Activated CD8-positive, alpha-beta memory T cell treated with anti-CD3 and anti-CD28 coated beads for 24 hours (primary cell): ENCODE data around the gene HOXB3.
"Not testable (repeated sequence)": the region's sequence is repeated elsewhere in the genome, so short reads cannot be mapped to it uniquely, and the experiment has no call there.

ENCODE experiments used
- DNase-seq: peaks from one replicate; pipeline ENCODE4 v3.0.0-alpha.2; 2020

The HOXB3 gene

DNA sequence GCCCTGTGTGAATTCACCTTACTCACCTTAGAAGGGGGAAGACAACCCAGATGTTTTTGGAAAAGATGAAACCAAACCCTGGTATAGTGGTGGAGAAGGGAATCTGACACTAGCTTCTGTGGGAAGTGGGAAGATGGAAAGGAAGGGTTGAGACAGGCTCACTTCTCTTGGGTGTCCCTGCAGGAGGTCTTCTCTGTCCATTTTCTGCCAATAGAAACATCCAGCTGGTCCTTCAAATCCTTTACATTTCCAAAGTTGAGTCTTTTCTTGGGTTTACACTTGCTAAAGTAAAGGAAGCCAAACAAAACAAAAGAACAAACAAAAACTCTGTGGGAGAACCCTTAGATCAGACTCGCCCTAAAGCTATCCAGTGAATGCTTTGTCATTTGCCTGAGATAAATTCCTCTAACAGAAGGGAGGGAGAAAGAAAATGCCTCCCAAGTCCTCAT is 69.4 kb downstream of the HOXB3 start:
- DNase-seq: no peak

- DNase-seq: no peak
Measured at GRCh38 chr17:48519427-48519826, 70.6 kb downstream of the HOXB3 start.

DNA sequence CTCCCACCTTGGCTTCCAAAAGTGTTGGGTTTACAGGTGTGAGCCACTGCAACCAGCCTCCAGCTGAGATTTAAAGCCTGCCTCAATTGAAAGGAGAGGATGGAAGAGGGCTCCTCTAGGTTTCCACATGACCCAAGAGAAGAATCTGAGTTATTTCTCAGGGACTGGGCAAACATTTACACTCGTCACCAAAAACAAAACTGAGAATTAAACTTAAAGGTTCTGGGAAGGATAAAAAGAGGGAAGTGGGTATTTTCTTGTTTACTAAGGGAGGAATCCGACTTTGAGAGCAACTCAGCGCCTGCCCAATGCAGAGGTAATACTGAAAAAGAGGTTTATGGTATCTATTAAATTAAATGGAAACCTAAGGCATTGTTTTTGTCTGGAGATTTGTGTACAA is 72.6 kb downstream of the HOXB3 start:
- DNase-seq: no peak

DNA sequence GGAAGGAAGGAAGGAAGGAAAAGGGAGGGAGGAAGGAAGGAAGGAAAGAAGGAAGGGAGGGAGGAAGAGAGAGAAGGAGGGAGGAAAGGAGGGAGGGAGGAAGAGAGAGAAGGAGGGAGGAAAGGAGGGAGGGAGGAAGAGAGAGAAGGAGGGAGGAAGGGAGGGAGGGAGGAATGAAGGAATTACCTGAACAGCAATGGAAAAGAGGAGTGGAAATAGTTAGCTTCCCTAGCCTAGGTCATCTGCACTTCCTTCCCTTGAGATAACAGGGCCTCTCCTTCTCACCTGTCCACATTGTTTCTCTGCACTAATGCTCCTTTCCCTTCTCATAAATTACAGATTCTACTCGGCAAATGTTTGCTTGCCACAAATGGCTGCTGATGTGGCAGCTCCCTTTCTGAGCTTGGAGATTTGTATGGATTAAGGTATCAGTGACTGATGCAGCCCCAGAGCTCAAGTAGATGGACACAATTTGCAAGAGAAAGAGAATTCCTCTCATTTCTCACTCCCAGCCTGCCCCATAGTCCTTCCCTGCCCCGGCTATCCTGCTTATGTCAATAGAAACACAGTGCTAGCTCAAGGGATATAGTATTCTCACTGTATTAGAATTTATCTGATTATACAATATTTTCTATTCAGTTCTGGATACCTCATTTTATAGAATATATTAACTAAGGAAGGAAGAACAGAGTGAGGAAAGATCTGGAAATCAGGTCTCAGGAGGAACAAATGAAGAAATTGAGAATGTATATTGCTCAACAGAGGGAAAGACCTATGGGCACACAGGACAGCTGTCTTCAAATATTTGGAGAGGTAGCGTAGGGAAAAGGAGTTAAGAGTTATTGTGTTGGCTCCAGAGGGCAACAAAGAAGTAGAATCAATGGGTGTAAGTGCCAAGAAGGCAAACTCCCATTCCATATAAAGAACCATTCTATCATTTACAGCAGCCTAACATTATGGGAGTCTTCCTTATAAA is 73.8 kb downstream of the HOXB3 start:
- no peak for DNase-seq

- no peak for DNase-seq
Measured at GRCh38 chr17:48514477-48514876, 75.6 kb downstream of the HOXB3 start.

DNA sequence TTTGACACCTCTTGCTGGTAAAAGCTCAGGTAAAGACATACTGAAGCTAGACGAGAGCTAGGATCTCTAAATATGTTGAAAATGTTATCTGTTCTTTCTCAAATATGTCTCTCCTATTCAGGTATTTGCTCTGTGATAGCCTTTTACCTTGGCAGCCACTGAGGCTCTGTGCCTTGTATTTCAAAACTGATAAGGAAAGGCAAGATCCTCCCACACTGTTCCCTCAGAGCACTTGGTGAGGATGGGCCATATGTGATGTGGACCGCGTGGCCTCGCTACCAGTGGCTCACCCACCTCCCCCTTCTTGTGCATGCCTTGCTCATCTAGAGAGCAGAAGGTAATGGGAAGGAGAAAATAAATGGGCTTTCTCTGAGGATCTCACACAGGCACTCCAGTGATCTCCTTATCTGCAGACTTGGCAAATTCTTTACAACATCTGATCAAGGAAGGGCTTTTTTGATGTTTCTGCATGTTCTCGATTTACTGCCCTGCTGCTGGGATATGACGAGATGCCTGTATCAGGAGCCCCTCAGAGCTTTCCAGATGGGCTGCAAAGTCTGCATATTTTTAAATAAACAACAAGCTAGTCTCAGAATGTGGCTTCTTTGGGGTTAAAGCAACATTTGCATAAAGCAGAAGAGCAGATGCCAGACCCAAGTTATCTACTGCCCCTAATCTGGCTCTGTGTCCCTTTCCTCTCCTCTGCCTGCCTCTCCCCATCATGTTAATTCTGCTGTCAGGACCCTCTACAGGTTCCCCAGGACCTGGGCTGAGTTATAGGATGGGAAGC is 76.2 kb downstream of the HOXB3 start:
- DNase-seq: no peak

GRCh38 chr17:48513097-48513496 is 76.9 kb downstream of the HOXB3 start:
- no peak for DNase-seq

GRCh38 chr17:48510761-48511604 is 79.1 kb downstream of the HOXB3 start:
- peak; percentile 62 for DNase-seq

DNA sequence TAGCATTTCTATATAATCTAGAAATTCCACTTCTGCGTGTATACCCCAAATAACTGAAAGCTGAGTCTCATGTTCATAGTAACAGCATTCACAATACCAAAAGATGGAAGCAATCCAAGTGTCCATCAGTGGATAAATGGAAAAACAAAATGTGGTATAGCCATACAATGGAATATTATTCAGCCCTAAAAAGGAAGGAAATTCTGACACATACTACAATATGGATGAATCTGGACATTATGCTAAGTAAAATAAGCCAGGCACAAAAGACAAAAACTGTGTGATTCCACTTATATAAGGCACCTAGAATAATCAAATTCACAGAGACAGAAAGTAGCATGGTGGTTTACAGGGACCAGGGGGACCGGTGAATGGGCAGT is 79.7 kb downstream of the HOXB3 start:
- no peak for DNase-seq

GRCh38 chr17:48509708-48510107 is 80.3 kb downstream of the HOXB3 start:
- not testable (repeated sequence) for DNase-seq

DNA sequence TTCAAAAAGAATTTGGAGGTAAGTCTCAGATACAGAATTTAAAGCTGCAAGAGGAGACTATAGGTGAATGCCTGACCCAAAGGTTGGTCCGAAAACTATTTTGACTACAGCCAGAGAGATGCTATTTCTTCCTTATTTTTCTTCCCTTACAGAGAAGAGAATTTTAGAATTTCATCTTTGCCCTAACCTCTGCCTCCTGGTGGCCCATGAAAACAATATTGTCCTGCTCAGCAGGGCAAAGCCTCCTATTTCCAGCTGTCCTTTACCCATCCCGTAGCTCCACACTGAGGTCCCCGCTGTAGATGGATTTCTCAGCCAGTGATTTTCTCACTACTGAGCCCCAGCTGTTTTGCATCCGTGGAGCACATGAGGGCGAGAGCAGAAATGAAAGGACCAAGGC is 83.8 kb downstream of the HOXB3 start:
- no peak for DNase-seq

- DNase-seq: no peak
Measured at GRCh38 chr17:48505788-48506187, 84.3 kb downstream of the HOXB3 start.

GRCh38 chr17:48504953-48505352 is 85.1 kb downstream of the HOXB3 start:
- DNase-seq: no peak

- DNase-seq: no peak
Measured at GRCh38 chr17:48503747-48504146, 86.3 kb downstream of the HOXB3 start.

DNA sequence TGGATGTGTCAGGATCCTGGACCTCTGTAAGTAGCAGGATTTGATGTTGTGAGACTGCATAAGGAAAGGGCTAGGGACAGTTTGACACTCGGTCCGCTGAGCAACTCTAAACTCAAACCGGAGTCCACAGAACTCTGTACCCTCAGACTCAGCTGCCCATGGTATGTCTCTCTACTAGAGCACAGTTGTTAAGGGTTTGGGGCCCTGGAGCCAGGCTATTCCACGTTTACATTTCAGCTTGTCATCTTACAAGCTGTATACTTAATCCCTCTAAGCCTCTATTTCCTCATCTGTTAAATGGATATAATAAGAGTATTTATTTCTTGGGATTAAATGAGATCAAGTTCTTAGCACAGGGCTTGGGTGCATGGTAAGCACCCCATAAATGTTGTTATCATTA is 87.1 kb downstream of the HOXB3 start:
- DNase-seq: no peak

DNA sequence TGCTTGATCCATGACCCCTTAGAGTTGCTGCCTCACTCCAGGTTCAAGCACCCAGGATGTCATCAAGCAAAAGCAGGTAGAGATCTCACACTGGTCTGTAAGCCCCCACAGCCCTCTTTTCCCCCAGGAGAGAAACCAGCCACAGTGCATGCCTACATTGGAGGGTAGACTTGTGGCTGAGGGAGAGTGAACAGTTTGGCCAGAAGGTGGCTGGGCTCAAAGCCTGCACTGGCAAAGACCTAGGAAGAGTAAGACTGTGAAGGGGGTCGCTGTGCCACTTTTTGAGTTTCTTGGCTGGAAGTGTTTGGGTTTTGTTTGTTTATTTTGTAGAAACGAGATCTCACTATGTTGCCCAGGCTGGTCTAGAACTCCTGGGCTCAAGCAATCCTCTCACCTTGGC is 87.7 kb downstream of the HOXB3 start:
- no peak for DNase-seq

GRCh38 chr17:48500435-48501426 is 89.3 kb downstream of the HOXB3 start:
- no peak for DNase-seq

- no peak for DNase-seq
Measured at GRCh38 chr17:48499735-48500434, 90.2 kb downstream of the HOXB3 start.

GRCh38 chr17:48499248-48499647 is 90.8 kb downstream of the HOXB3 start:
- DNase-seq: no peak
